SKM-1 treated with dmso at 0.1 percent for 144 hours (cell line): ENCODE data around the gene GABPB1.

Experiments
- DNase-seq: peaks from one replicate; lab custom pipeline; 2025; ENCODE audit not compliant: unreplicated experiment; lab: John Stamatoyannopoulos, UW

GABPB1 gene

GRCh38 chr15:50345298-50345697, 9.7 kb downstream of the GABPB1 start:
- no peak for DNase-seq

- DNase-seq, result no peak
These were observed 11.0 kb downstream of the GABPB1 start for GRCh38 chr15:50344006-50344464.

- DNase-seq, result no peak
These were observed 13.3 kb downstream of the GABPB1 start for GRCh38 chr15:50341616-50342136.

GRCh38 chr15:50340416-50340815, 14.6 kb downstream of the GABPB1 start:
- DNase-seq, result peak; percentile 77

GRCh38 chr15:50339717-50340116, 15.3 kb downstream of the GABPB1 start:
- no peak for DNase-seq

GRCh38 chr15:50335251-50335650, 19.7 kb downstream of the GABPB1 start:
- no peak for DNase-seq

GRCh38 chr15:50333229-50333628, 21.8 kb downstream of the GABPB1 start:
- no peak for DNase-seq

- no peak for DNase-seq
These were observed 24.1 kb downstream of the GABPB1 start for GRCh38 chr15:50330921-50331320.

GRCh38 chr15:50328116-50328515, 26.9 kb downstream of the GABPB1 start:
- no peak for DNase-seq

- no peak for DNase-seq
These were observed 33.3 kb downstream of the GABPB1 start for GRCh38 chr15:50321680-50322210.

- no peak for DNase-seq
These were observed 34.5 kb downstream of the GABPB1 start for GRCh38 chr15:50320504-50320903.

- no peak for DNase-seq
These were observed 36.3 kb downstream of the GABPB1 start for GRCh38 chr15:50318697-50319096.

GRCh38 chr15:50315814-50316630, 39.0 kb downstream of the GABPB1 start:
- peak; percentile 40 for DNase-seq

- no peak for DNase-seq
These were observed 42.4 kb downstream of the GABPB1 start for GRCh38 chr15:50312636-50313035.

- DNase-seq, result no peak
These were observed 47.2 kb downstream of the GABPB1 start for GRCh38 chr15:50307799-50308198.

GRCh38 chr15:50304836-50305235, 50.2 kb downstream of the GABPB1 start:
- DNase-seq, result no peak

GRCh38 chr15:50302581-50302980, 52.4 kb downstream of the GABPB1 start:
- DNase-seq, result no peak

GRCh38 chr15:50298340-50298739, 56.7 kb downstream of the GABPB1 start:
- no peak for DNase-seq

GRCh38 chr15:50295966-50296365, 59.0 kb downstream of the GABPB1 start:
- no peak for DNase-seq

- no peak for DNase-seq
These were observed 65.2 kb downstream of the GABPB1 start for GRCh38 chr15:50289749-50290148.

- no peak for DNase-seq
These were observed 67.5 kb downstream of the GABPB1 start for GRCh38 chr15:50287324-50288116.

- no peak for DNase-seq
These were observed 73.6 kb downstream of the GABPB1 start for GRCh38 chr15:50281427-50281826.
